Neural progenitor cell (in vitro differentiated cells): Measurements from ENCODE around the gene XPA. TPM values are rescaled to one million over a fixed set of nuclear protein-coding genes. Genes with fewer than 3 reads are reported as not detected.
"Not testable (repeated sequence)": the region's sequence is repeated elsewhere in the genome, so short reads cannot be mapped to it uniquely, and the experiment has no call there.

ENCODE experiments used
- DNase-seq: peaks from one replicate; pipeline ENCODE4 v3.0.0-alpha.2; 2016; ENCODE audit warnings: low spot score
- H2AFZ ChIP-seq: fragments of 200-600 bp; sonication (generic); replicated peaks from 2 replicates; pipeline ENCODE4 v1.6.1; 2016; ENCODE audit warnings: antibody characterized with exemption
- H3F3A ChIP-seq: fragments of 200-600 bp; sonication (generic); 2 replicates; pipeline ENCODE4 v1.6.1; 2016; ENCODE audit warnings: antibody characterized with exemption, low read depth
- H3K27ac ChIP-seq: fragments of 200-600 bp; sonication (generic); 2 replicates; pipeline ENCODE4 v1.5.1; 2016; ENCODE audit warnings: mild to moderate bottlenecking
- H3K27me3 ChIP-seq: fragments of 200-600 bp; sonication (generic); 2 replicates; pipeline ENCODE4 v1.6.1; 2016; ENCODE audit warnings: mild to moderate bottlenecking, moderate library complexity
- H3K36me3 ChIP-seq: fragments of 200-600 bp; sonication (generic); 2 replicates; pipeline ENCODE4 v1.5.1; 2016
- H3K4me1 ChIP-seq: fragments of 200-600 bp; sonication (generic); 2 replicates; pipeline ENCODE4 v1.6.1; 2016; ENCODE audit warnings: mixed run types
- H3K4me2 ChIP-seq: fragments of 200-600 bp; sonication (generic); 2 replicates; pipeline ENCODE4 v1.6.1; 2016
- H3K4me3 ChIP-seq: fragments of 200-600 bp; sonication (generic); 2 replicates; pipeline ENCODE4 v1.5.1; 2016
- H3K79me2 ChIP-seq: fragments of 200-600 bp; sonication (generic); 2 replicates; pipeline ENCODE4 v1.6.1; 2016; ENCODE audit warnings: low read depth
- H3K9ac ChIP-seq: fragments of 200-600 bp; sonication (generic); 2 replicates; pipeline ENCODE4 v1.6.1; 2016
- H3K9me3 ChIP-seq: fragments of 200-600 bp; sonication (generic); 2 replicates; pipeline ENCODE4 v1.5.1; 2016; ENCODE audit warnings: low read depth
- H4K20me1 ChIP-seq: fragments of 200-600 bp; sonication (generic); 2 replicates; pipeline ENCODE4 v1.6.1; 2016; ENCODE audit warnings: low read depth
- H3K27ac Mint-ChIP-seq: 3 replicates; pipeline ENCODE4 v1.8.0; 2021; ENCODE audit warnings: mixed read lengths
- H3K27me3 Mint-ChIP-seq: 2 replicates; pipeline ENCODE4 v1.8.0; 2022; ENCODE audit warnings: low read depth, mild to moderate bottlenecking, inconsistent platforms, moderate library complexity, mixed read lengths; ENCODE audit not compliant: insufficient read depth
- H3K36me3 Mint-ChIP-seq: 3 replicates; pipeline ENCODE4 v1.8.0; 2021; ENCODE audit warnings: mixed read lengths
- H3K4me1 Mint-ChIP-seq: 3 replicates; pipeline ENCODE4 v1.8.0; 2021; ENCODE audit warnings: mixed read lengths
- H3K4me3 Mint-ChIP-seq: 3 replicates; pipeline ENCODE4 v1.8.0; 2021; ENCODE audit warnings: mild to moderate bottlenecking, moderate library complexity, mixed read lengths
- H3K9me3 Mint-ChIP-seq: 3 replicates; pipeline ENCODE4 v1.8.0; 2020; ENCODE audit warnings: mixed read lengths
- CTCF ChIP-seq: fragments of 200-600 bp; sonication (generic); IDR thresholded peaks from 2 replicates; pipeline ENCODE4 v1.5.1; 2017; ENCODE audit warnings: antibody characterized with exemption, mild to moderate bottlenecking
- EZH2 ChIP-seq: fragments of 200-600 bp; sonication (generic); IDR thresholded peaks from 2 replicates; pipeline ENCODE4 v1.6.1; 2017; ENCODE audit warnings: antibody characterized with exemption, mild to moderate bottlenecking, moderate library complexity
- EZH2phosphoT487 ChIP-seq: fragments of 200-600 bp; sonication (generic); IDR thresholded peaks from 2 replicates; pipeline ENCODE4 v1.6.1; 2017; ENCODE audit warnings: antibody characterized with exemption
- total RNA-seq: library from RNA; depleted of rRNA; stranded (reverse); fragments of >200 nt; gene quantifications from 2 replicates; pipeline ENCODE4 v1.2.3, GENCODE V29; 2015; ENCODE audit warnings: low replicate concordance

Gene XPA
- 6.4 and 9.2 TPM in 2 replicates for total RNA-seq

- peak; percentile 99 for DNase-seq
- Histone ChIP-seq H3K9me3 (no peaks in the 10 kb centered on the region), H3K27ac (no peak within 1 kb of the TSS), H3K79me2 (peaks cover 25% of the 10 kb centered on the region), H3K4me2 (peak within 1 kb of the TSS; percentile 91), H3K4me3 (peak within 1 kb of the TSS; percentile 86), H3F3A (peaks cover 8% of the 10 kb centered on the region), H3K4me1 (peaks cover 10% of the 10 kb centered on the region), H3K36me3 (no peaks in the 10 kb centered on the region), H3K27me3 (peaks cover 23% of the 10 kb centered on the region), H2AFZ (peak within 1 kb of the TSS; percentile 94), H3K9ac (peak within 1 kb of the TSS; percentile 49), H4K20me1 (peaks cover 14% of the 10 kb centered on the region)
- Mint-ChIP-seq H3K27ac (peak within 1 kb of the TSS; percentile 53), H3K27me3 (no peaks in the 10 kb centered on the region), H3K4me1 (peaks cover 31% of the 10 kb centered on the region), H3K9me3 (no peaks in the 10 kb centered on the region), H3K4me3 (peak within 1 kb of the TSS; percentile 96), H3K36me3 (peaks cover 2% of the 10 kb centered on the region)
- TF ChIP-seq EZH2phosphoT487 (no peak), CTCF (no peak), EZH2 (no peak)
Observed at GRCh38 chr9:97696803-97697601, at the start of gene XPA. Gene XPA, minus strand, starts transcription at chr9:97697340. Its CDS starts 48 bp downstream, at chr9:97697292.

- DNase-seq: peak; percentile 66
- Mint-ChIP-seq H3K4me3 (no peak overlapping the region), H3K36me3 (no peaks in the 10 kb centered on the region), H3K4me1 (peaks cover 25% of the 10 kb centered on the region), H3K9me3 (peaks cover 6% of the 10 kb centered on the region), H3K27me3 (peaks cover 24% of the 10 kb centered on the region), H3K27ac (no peak overlapping the region)
- H3K79me2 ChIP-seq: no peaks in the 10 kb centered on the region
- TF ChIP-seq EZH2: no peak
- TF ChIP-seq CTCF: no peak
- no peak for TF ChIP-seq EZH2phosphoT487
- no peaks in the 10 kb centered on the region for H3K36me3 ChIP-seq
- H3K9me3 ChIP-seq: no peaks in the 10 kb centered on the region
- H3K9ac ChIP-seq: no peak overlapping the region
- H3F3A ChIP-seq: peaks cover 32% of the 10 kb centered on the region
- peaks cover 33% of the 10 kb centered on the region for H3K4me1 ChIP-seq
- peaks cover 18% of the 10 kb centered on the region for H4K20me1 ChIP-seq
- no peak overlapping the region for H3K4me3 ChIP-seq
- no peak overlapping the region for H2AFZ ChIP-seq
- H3K27me3 ChIP-seq: peaks cover 54% of the 10 kb centered on the region
- no peak overlapping the region for H3K4me2 ChIP-seq
- no peak overlapping the region for H3K27ac ChIP-seq
Observed at GRCh38 chr9:97744710-97745708, 47.9 kb upstream of the XPA start.

GRCh38 chr9:97744025-97744424 lies 46.9 kb upstream of the XPA start:
- peaks cover 25% of the 10 kb centered on the region for H3K4me1 Mint-ChIP-seq
- H3K4me3 ChIP-seq, H3K4me3 Mint-ChIP-seq, H3K36me3 Mint-ChIP-seq, H3K9ac ChIP-seq, H3K4me2 ChIP-seq, H3K27ac ChIP-seq, H3K27ac Mint-ChIP-seq, H2AFZ ChIP-seq, DNase-seq, H3K9me3 ChIP-seq, H3K36me3 ChIP-seq, H3K79me2 ChIP-seq, H3K9me3 Mint-ChIP-seq: not testable (repeated sequence)
- peaks cover 18% of the 10 kb centered on the region for H4K20me1 ChIP-seq
- H3K27me3 Mint-ChIP-seq: peaks cover 31% of the 10 kb centered on the region
- peaks cover 32% of the 10 kb centered on the region for H3F3A ChIP-seq
- H3K4me1 ChIP-seq: peaks cover 35% of the 10 kb centered on the region
- H3K27me3 ChIP-seq: peaks cover 61% of the 10 kb centered on the region
